NT2/D1 (cell line): ENCODE results near the gene RIGI.
"Not testable (repeated sequence)": the region's sequence is repeated elsewhere in the genome, so short reads cannot be mapped to it uniquely, and the experiment has no call there.

Experiments
- YY1 ChIP-seq: IDR thresholded peaks from 2 replicates; pipeline ENCODE4 v1.6.1; 2011; ENCODE audit not compliant: insufficient read length, insufficient read depth
- ZNF274 ChIP-seq: IDR thresholded peaks from 2 replicates; pipeline ENCODE4 v1.6.1; 2011; ENCODE audit warnings: mild to moderate bottlenecking, low read depth, low read length

DNA sequence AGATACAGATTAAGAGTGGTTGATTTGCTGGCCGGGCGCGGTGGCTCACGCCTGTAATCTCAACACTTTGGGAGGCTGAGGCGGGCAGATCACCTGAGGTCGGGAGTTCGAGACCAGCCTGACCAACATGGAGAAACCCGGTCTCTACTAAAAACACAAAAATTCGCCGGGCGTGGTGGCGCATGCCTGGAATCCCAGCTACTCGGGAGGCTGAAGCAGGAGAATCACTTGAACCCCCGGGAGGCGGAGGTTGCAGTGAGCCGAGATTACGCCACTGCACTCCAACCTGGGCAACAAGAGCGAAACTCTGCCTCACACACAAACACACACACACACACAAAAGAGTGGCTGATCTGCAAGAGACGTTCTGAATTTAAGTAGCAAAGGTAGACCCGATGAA is 22.2 kb upstream of the RIGI start:
- not testable (repeated sequence) for TF ChIP-seq YY1, ZNF274
